Measurements from ENCODE around the gene TAS2R9.
A peak's percentile ranks its signal among the peaks of the same experiment; 100 is the strongest.
"Not testable (repeated sequence)": the region's sequence is repeated elsewhere in the genome, so short reads cannot be mapped to it uniquely, and the experiment has no call there.

Gene TAS2R9, protein sequence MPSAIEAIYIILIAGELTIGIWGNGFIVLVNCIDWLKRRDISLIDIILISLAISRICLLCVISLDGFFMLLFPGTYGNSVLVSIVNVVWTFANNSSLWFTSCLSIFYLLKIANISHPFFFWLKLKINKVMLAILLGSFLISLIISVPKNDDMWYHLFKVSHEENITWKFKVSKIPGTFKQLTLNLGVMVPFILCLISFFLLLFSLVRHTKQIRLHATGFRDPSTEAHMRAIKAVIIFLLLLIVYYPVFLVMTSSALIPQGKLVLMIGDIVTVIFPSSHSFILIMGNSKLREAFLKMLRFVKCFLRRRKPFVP

GRCh38 chr12:10810068-10810467 lies at the start of gene TAS2R9:
Gene TAS2R9 (minus strand): TSS chr12:10810168. CDS start chr12:10810075, 93 bp downstream.
- no peak for DNase-seq (ENCODE audit: low spot score)

DNA sequence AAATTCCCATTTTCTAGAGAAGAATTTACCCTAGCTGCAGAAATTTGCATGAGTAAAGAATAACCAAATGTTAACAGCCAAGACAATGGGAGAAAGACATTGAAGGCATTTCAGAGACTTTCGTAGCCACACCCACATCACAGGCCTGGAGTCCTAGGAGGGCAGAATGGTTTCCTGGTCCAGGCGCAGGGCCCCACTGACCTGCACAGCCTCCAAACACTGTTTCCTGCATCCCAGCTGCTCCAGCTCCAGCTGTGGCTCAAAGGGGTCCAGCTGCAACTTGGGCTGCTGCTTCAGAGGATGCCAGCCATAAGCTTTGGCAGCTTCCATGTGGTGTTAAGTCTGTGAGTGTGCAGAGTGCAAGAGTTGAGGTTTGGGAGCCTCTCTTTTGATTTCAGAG lies 45.8 kb upstream of the TAS2R9 start:
- no peak for DNase-seq (ENCODE audit: low spot score)

GRCh38 chr12:10853776-10854175 lies 43.8 kb upstream of the TAS2R9 start:
- DNase-seq (ENCODE audit: low spot score), result no peak

DNA sequence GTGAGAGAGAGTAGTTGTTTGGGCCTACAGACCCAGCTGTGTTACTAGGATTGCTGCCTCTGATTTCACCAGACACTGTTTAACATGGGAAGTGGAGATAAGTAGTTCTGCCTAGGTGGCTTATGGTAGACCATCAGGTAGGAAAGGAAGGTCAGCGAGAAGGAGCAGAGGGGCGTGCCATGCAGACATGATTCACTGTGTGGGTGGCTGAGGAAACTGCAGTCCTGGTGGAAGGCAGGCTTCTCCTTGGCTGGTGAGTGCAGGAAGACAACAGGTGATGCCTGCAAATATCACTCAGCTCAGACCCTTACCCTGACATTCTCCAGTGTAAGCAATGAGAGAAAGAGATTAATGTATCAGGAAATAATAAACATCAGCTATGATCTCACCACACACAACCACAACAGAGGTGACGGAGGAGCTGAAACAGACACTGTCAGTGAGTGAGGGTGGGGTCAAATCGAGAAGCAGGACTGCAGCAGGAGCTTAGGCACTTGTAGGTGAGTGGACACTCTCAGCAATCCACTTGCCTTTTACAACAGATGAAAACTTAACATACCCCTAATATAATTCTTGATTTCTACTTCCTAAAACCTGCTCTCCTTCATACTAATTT lies 41.4 kb upstream of the TAS2R9 start:
- peak; percentile 2 for DNase-seq (ENCODE audit: low spot score)

- DNase-seq (ENCODE audit: low spot score), result no peak
Measured at GRCh38 chr12:10849425-10849878, 39.5 kb upstream of the TAS2R9 start, which contains the start of gene PRR4. Gene PRR4 (minus strand): TSS chr12:10849475. CDS start chr12:10849437, 38 bp downstream.

DNA sequence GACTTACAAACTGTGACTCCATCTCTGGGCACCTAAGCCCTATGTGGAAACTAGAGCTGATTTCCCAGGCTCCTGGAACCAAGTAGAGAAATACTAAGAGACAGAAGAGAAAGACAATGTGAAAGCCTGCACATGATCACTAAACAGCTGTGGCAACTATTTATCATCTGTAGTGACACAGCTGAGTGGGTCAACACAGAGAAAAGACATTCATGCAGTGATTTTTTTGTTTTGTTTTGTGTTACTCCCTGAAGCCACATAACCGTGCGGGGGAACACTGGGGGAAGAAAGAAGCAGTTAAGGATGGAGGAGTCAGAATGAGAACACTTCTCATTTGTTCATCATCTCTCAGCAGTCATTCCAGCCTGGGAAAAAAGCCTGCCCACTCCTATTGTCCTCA lies 37.8 kb upstream of the TAS2R9 start:
- no peak for DNase-seq (ENCODE audit: low spot score)

DNA sequence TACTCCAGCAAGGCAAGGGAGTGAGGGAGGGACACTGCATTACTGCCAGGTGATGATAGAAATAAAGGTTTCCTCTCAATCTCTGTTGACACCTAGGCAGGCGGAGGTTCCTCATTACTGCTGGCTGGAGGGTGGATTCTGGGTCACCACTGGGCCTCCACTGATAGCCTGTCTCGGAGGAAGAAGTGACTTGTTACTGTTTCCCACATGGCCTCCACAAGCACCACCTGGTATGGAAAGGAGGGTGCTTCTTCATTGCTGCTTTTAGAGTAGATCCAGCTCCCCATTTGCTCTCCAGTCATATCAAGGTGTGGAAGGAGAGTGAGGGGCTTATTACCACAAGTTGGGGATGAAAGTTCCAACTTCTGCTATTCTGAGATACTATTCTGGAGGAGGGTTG lies 32.9 kb upstream of the TAS2R9 start:
- no peak for DNase-seq (ENCODE audit: low spot score)

- no peak for DNase-seq (ENCODE audit: low spot score)
Measured at GRCh38 chr12:10838461-10838860, 28.5 kb upstream of the TAS2R9 start.

GRCh38 chr12:10829994-10830393 lies 20.0 kb upstream of the TAS2R9 start:
- DNase-seq (ENCODE audit: low spot score), result no peak

GRCh38 chr12:10826258-10826657 lies 16.3 kb upstream of the TAS2R9 start, which contains the start of gene TAS2R10:
Gene TAS2R10 (minus strand): TSS chr12:10826358. CDS start chr12:10826269, 89 bp downstream.
- no peak for DNase-seq (ENCODE audit: low spot score)

- no peak for DNase-seq (ENCODE audit: low spot score)
Measured at GRCh38 chr12:10824957-10825356, 15.0 kb upstream of the TAS2R9 start.

GRCh38 chr12:10811883-10812536 lies 2.0 kb upstream of the TAS2R9 start:
- DNase-seq (ENCODE audit: low spot score), result no peak

DNA sequence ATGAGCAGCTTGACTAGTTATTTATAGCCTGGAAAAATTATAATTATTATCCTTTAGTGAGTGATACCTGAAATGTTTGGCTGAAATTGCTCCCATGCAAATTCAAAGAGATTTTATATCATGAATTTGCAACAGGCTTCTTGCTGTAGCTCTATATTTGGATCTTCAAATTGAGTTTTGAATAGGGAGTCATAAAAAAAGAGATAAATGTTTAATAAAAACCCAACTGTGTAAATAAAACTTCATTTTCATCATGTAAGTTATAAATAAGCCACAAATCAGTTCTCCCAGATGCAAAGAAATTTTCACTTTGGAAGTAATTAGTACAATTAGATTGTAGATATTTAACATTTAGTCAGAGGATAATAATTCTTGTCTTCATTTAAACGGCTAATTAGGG lies 2.8 kb downstream of the TAS2R9 start, which contains the start of gene TAS2R8:
Gene TAS2R8 (minus strand): TSS at position 101 of the 400 bp plus-strand sequence. CDS start 306 bp downstream, outside the sequence.
- no peak for DNase-seq (ENCODE audit: low spot score)

GRCh38 chr12:10802587-10802986 lies 7.4 kb downstream of the TAS2R9 start, which contains the start of gene TAS2R7:
Gene TAS2R7 (minus strand): TSS chr12:10802627. CDS start chr12:10802570, 57 bp downstream.
- DNase-seq (ENCODE audit: low spot score), result no peak

- no peak for DNase-seq (ENCODE audit: low spot score)
Measured at GRCh38 chr12:10801741-10802140, 8.2 kb downstream of the TAS2R9 start.

DNA sequence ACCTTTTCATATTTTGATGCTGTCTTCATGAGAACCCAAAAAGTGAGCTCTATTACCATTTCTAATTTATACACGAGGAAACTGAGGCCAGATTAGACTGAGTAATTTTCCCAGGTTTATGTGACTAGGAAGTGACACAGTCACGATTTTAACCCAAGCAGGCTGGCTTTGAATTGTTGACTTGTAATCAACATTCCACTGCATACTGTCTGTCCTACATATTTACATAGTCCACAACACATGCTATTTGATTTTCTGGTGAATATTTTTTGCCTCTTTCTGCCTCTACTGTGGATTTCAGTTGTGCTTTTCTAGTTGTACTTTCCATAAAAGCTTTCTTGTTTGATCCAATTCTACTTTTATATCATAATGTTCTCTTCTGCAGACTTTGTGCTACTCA lies 15.7 kb downstream of the TAS2R9 start:
- no peak for DNase-seq (ENCODE audit: low spot score)

DNA sequence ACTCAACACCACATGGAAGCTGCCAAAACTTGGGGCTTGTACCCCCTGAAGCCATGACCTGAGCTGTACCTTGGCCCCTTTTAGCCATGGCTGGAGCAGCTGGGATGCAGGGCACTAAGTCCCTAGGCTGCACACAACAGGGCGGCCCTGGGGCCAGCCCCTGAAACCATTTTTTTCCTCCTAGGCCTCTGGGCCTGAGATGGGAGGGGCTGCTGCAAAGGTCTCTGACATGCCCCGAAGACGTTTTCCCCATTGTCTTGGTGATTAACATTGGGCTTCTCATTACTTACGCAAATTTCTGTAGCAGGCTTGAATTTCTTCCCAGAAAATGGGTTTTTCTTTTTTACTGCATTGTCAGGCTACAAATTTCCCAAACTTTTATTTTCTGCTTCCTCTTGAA lies 18.2 kb downstream of the TAS2R9 start:
- not testable (repeated sequence) for DNase-seq (ENCODE audit: low spot score)

- DNase-seq (ENCODE audit: low spot score), result no peak
Measured at GRCh38 chr12:10783252-10783651, 26.7 kb downstream of the TAS2R9 start.

GRCh38 chr12:10779103-10779502 lies 30.9 kb downstream of the TAS2R9 start:
- no peak for DNase-seq (ENCODE audit: low spot score)

DNA sequence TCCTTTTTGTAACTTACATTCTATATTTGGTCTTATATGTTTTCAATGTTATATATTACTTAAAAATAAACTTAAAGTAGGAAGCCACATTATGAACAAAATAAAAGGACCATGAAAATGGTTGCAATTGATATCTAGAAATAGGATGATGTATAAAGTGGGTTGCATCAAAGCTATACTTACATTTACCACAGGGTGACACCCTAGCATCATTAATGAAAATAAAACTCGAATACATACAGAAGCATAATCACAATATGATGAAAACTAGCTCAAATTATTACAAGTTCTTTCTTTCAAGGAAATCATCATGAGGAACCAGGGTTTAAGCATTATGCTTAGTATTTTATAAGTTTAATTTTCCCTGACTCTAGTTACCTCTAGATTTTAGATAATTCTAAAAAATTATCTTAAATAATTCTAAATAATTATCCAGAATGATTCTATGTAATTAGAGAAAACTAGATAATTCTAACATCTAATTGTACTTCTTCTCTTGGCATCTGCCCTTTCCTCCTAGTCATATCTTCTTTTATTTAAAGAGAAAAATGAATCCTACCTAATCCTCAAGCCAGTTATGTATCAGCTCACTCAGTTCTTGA lies 38.7 kb downstream of the TAS2R9 start:
- peak; percentile 35 for DNase-seq (ENCODE audit: low spot score)

DNA sequence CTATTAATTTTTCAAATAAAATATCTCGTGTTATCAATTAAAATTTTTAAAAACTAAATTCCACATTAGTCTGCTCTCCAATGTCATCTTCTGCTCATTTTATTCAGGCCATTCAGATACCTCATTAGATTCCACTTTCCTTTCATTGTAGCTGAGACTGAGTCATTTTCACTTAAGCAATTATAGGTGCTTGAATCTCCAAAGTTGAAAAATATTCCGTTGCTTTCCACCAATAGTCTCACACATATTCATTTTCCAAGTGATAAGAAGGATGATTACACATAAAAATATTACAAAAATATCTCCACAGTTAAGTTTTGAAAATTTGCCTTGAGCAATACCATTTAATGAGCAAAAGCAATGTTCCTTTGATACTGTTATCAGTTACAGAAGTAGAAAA lies 50.3 kb downstream of the TAS2R9 start:
- DNase-seq (ENCODE audit: low spot score), result no peak

Data from kidney tubule cell (primary cell).